K562 (cell line): Measurements from ENCODE around the gene TCF12. TPM values are rescaled to one million over a fixed set of nuclear protein-coding genes. Genes with fewer than 3 reads are reported as not detected.

Experiments
- ATAC-seq: fragments of 200-7000 bp; cut with Tn5 transposase; 3 replicates; pipeline ENCODE4 v1.9.1; 2020; ENCODE audit warnings: moderate library complexity
- BruUV-seq: library from RNA; stranded (reverse); fragments of 400-500 nt; replicated peaks from 2 replicates; lab custom pipeline; 2021; lab: Mats Ljungman, UMichigan
- CTCF ChIA-PET: fragments of 300-600 bp; formaldehyde crosslinking; extraction: SDS; loops from one replicate; lab custom pipeline; 2021; ENCODE audit warnings: low intra/inter-chr PET ratio; lab: Yijun Ruan, JAX
- POLR2A ChIA-PET: fragments of 300-600, 350-650 bp; sonication (Branson Sonifier 250); formaldehyde crosslinking; extraction: SDS; loops from one replicate; lab custom pipeline; 2021; ENCODE audit warnings: antibody characterized with exemption, inconsistent platforms; lab: Yijun Ruan, JAX
- DNase-seq, 4 experiments: peaks; one replicate each; pipeline versions ENCODE4 v3.0.0 to v3.0.0-alpha.2; 2011 to 2018; ENCODE audit warnings: low spot score in 3 of 4, mixed read lengths in 3 of 4; ENCODE audit errors: extremely low read depth in 1 of 4
- FAIRE-seq: peaks from 2 replicates; lab custom pipeline; 2011; peaks lifted over from hg19 to GRCh38; lab: Jason Lieb, UNC
- H2AFZ ChIP-seq: 2 replicates; pipeline ENCODE4 v1.6.0; 2011; ENCODE audit warnings: low read depth, low read length, control low read depth, inconsistent platforms
- H3K27ac ChIP-seq: fragments of 200-600 bp; 3 replicates; pipeline ENCODE4 v1.8.0; 2011; ENCODE audit warnings: low read depth, mild to moderate bottlenecking, control low read depth, inconsistent platforms, low read length, moderate library complexity, mixed read lengths; ENCODE audit errors: extremely low read depth
- H3K27me3 ChIP-seq, 2 experiments: fragments of 300-600 bp in 1 of 2; 2 replicates in 1 of 2; 3 replicates in 1 of 2; pipeline versions ENCODE4 v1.6.0 to v1.8.0; 2011; ENCODE audit warnings: inconsistent platforms in 2 of 2, low read length in 2 of 2, mild to moderate bottlenecking in 1 of 2, mixed read lengths in 1 of 2, moderate library complexity in 1 of 2; ENCODE audit not compliant: control insufficient read depth in 2 of 2, insufficient read depth in 2 of 2
- H3K36me3 ChIP-seq: fragments of 300-600 bp; 3 replicates; pipeline ENCODE4 v1.8.0; 2011; ENCODE audit warnings: mild to moderate bottlenecking, low read length, inconsistent platforms; ENCODE audit not compliant: control insufficient read depth, insufficient read depth
- H3K4me1 ChIP-seq, 2 experiments: fragments of 200-600 bp in 1 of 2; replicated peaks in 1 of 2; 2 replicates in 1 of 2; 3 replicates in 1 of 2; pipeline versions ENCODE4 v1.5.1 to v1.8.0; 2011; ENCODE audit warnings: inconsistent platforms in 2 of 2, low read length in 2 of 2, mild to moderate bottlenecking in 1 of 2, mixed read lengths in 1 of 2, moderate library complexity in 1 of 2; ENCODE audit not compliant: control insufficient read depth in 2 of 2, insufficient read depth in 2 of 2
- H3K4me2 ChIP-seq: 2 replicates; pipeline ENCODE4 v1.6.1; 2011; ENCODE audit warnings: low read length, control low read depth, inconsistent platforms, mixed read lengths; ENCODE audit not compliant: insufficient read depth
- H3K4me3 ChIP-seq: fragments of 200-600 bp; sonication (generic), shearing (Covaris generic); 2 replicates; pipeline ENCODE4 v1.5.1; 2016; ENCODE audit warnings: control low read depth, inconsistent platforms
- H3K79me2 ChIP-seq: fragments of 200-600 bp; 3 replicates; pipeline ENCODE4 v1.8.0; 2011; ENCODE audit warnings: low read length, inconsistent platforms; ENCODE audit not compliant: control insufficient read depth, insufficient read depth
- H3K9ac ChIP-seq, 2 experiments: 2 replicates each; pipeline versions ENCODE4 v1.6.0 to v1.6.1; 2011; ENCODE audit warnings: low read depth in 2 of 2, low read length in 2 of 2, control low read depth in 1 of 2, inconsistent platforms in 1 of 2, mild to moderate bottlenecking in 1 of 2, mixed read lengths in 1 of 2; ENCODE audit not compliant: insufficient read depth in 1 of 2
- H3K9me1 ChIP-seq: one replicate; pipeline ENCODE4 v1.6.0; 2011; ENCODE audit warnings: inconsistent platforms, mild to moderate bottlenecking, low read length, moderate library complexity; ENCODE audit not compliant: control insufficient read depth, insufficient read depth
- H3K9me3 ChIP-seq: replicated peaks from 2 replicates; pipeline ENCODE4 v1.5.1; 2011; ENCODE audit warnings: low read depth, low read length, inconsistent platforms; ENCODE audit not compliant: control insufficient read depth, insufficient read depth
- H4K20me1 ChIP-seq: replicated peaks from 2 replicates; pipeline ENCODE4 v1.6.1; 2011; ENCODE audit warnings: low read length, inconsistent platforms, mixed read lengths; ENCODE audit not compliant: control insufficient read depth, insufficient read depth
- ATF1 ChIP-seq, 2 experiments: fragments of 450-650 bp in 1 of 2; IDR thresholded peaks; 2 replicates each; pipeline ENCODE4 v1.6.1; 2016; ENCODE audit warnings: missing compliant biosample characterization in 1 of 2, missing genetic modification characterization in 1 of 2
- CREM ChIP-seq: IDR thresholded peaks from 2 replicates; pipeline ENCODE4 v1.6.1; 2014; ENCODE audit warnings: antibody characterized with exemption, low read depth
- EP400 ChIP-seq: fragments of 450-650 bp; IDR thresholded peaks from 2 replicates; pipeline ENCODE4 v1.6.1; 2017; ENCODE audit warnings: antibody characterized with exemption, mild to moderate bottlenecking, moderate library complexity
- FOXK2 ChIP-seq, 2 experiments: fragments of 450-650 bp; IDR thresholded peaks in 1 of 2; conservative IDR thresholded peaks in 1 of 2; 2 replicates each; pipeline ENCODE4 v1.6.1; 2016; ENCODE audit warnings: low read depth in 2 of 2, mild to moderate bottlenecking in 1 of 2
- HNRNPUL1 ChIP-seq: fragments of 200-400 bp; formaldehyde crosslinking; IDR thresholded peaks from 2 replicates; pipeline ENCODE4 v1.6.1; 2017; ENCODE audit warnings: low read length
- MNT ChIP-seq, 2 experiments: fragments of 450-650 bp; conservative IDR thresholded peaks; 2 replicates each; pipeline ENCODE4 v1.6.1; 2017; ENCODE audit warnings: mild to moderate bottlenecking in 2 of 2, moderate library complexity in 2 of 2
- NCOA1 ChIP-seq: fragments of 450-650 bp; IDR thresholded peaks from 2 replicates; pipeline ENCODE4 v1.6.1; 2016; ENCODE audit warnings: low read depth
- TBL1XR1 ChIP-seq, 2 experiments: IDR thresholded peaks; 2 replicates each; pipeline ENCODE4 v1.6.1; 2012; ENCODE audit warnings: improper control_type of control experiment in 2 of 2, low read length in 2 of 2, mild to moderate bottlenecking in 1 of 2
- ZBTB11 ChIP-seq, 3 experiments: fragments of 200-800 bp in 1 of 3; fragments of 250-450 bp in 1 of 3; fragments of 450-650 bp in 1 of 3; sonication (Bioruptor Pico) in 1 of 3; sonication (Bioruptor generic) in 1 of 3; formaldehyde crosslinking in 1 of 3; IDR thresholded peaks; 2 replicates each; pipeline versions ENCODE4 v1.6.1 to v1.8.0; 2016 to 2022; ENCODE audit warnings: mild to moderate bottlenecking in 2 of 3, missing genetic modification characterization in 2 of 3, missing compliant biosample characterization in 1 of 3, moderate library complexity in 1 of 3
- ZFPM2 ChIP-seq: fragments of 250-450 bp; sonication (Bioruptor Pico); IDR thresholded peaks from 2 replicates; pipeline ENCODE4 v1.5.1; 2022; ENCODE audit warnings: mild to moderate bottlenecking
- WGBS: fragments of 100-300 bp; shearing (Covaris generic); methylation state at CpG from one replicate; pipeline ENCODE4 v1.1.6; 2016; ENCODE audit warnings: low coverage, mixed read lengths; ENCODE audit not compliant: insufficient coverage; ENCODE audit errors: missing lambda C conversion rate; 5-methylcytosine and 5-hydroxymethylcytosine counted together
- in situ Hi-C: fragments of 300-500 bp; cut with MboI; formaldehyde crosslinking; loops from 4 replicates; pipeline ENCODE4 v1.15.0; 2018; ENCODE audit warnings: inconsistent platforms, mixed read lengths
- intact Hi-C: fragments of 100-400 bp; cut with micrococcal nuclease; formaldehyde crosslinking; loops from 2 replicates; pipeline ENCODE4 v1.14.2; 2022
- polyA plus RNA-seq, 8 experiments: library from polyadenylated mRNA; depleted of rRNA in 4 of 8; stranded (reverse) in 5 of 8; unstranded in 3 of 8; fragments of >200 nt; fragmentation: Nextera tagmentation in 2 of 8; fragmentation: Illumina TruSeq in 1 of 8; extraction: Ambion mirVana in 2 of 8; extraction: Trizol in 1 of 8; gene quantifications; 2 replicates each; pipeline versions ENCODE4 v1.2.1 to v1.2.3, GENCODE V29; 2011 to 2014; ENCODE audit warnings: inconsistent platforms in 1 of 8, missing spikeins in 1 of 8
- total RNA-seq, 7 experiments: library from RNA; depleted of rRNA in 6 of 7; stranded (reverse); fragments of >200 nt in 6 of 7; fragmentation: Illumina TruSeq in 2 of 7; extraction: Trizol in 2 of 7; gene quantifications; 2 replicates each; pipeline versions ENCODE4 v1.2.1 to v1.2.3, GENCODE V29; 2011 to 2021; ENCODE audit warnings: low replicate concordance in 1 of 7
- TF ChIP-seq, protein P1 (sequence below), 2 experiments: fragments of 450-650 bp in 1 of 2; sonication (generic) in 1 of 2; formaldehyde crosslinking in 1 of 2; IDR thresholded peaks in 1 of 2; conservative IDR thresholded peaks in 1 of 2; 2 replicates each; pipeline versions ENCODE4 v1.6.1 to v1.8.1; 2016 to 2023; ENCODE audit warnings: mild to moderate bottlenecking in 2 of 2, moderate library complexity in 2 of 2, inconsistent platforms in 1 of 2, missing genetic modification reagents in 1 of 2

The TCF12 gene
- total and polyA plus RNA-seq, 9 of the 15 experiments (the other 6 are each of a cell fraction or from before 2014, with no cell fraction given), result 10.5 to 132 (median 52.9) TPM

DNA sequence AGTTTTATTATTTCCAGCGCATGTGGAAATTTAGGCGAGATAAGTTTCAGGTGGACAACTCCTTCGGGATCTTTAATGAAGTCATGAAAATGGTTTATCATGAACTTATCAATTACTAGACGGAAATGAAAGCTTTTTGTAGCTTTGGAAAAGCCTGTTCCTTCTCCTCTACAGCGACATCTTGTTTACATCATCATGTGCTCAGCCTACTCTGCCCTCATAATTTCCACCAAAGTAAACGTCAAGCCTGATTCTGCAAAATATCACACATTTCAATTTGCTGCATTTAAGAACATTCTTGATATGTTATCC lies 393.5 kb downstream of the TCF12 start:
- peak overlapping the region; percentile 57 for H3K4me2 ChIP-seq
- ATAC-seq, result peak; percentile 51

More for the DNA sequence above, 393.5 kb downstream of the TCF12 start:
- in situ Hi-C loops, result loop anchor here (25.0 kb wide), 1 partner anchor 825 kb away; no protein-coding TSS in a partner anchor
- H3K9me3 ChIP-seq, result no peaks in the 10 kb centered on the region
- H3K27ac ChIP-seq, result peak overlapping the region; percentile 74
- TF ChIP-seq ATF1 (CRISPR knock-in tag; IDR thresholded peaks at IDR 0.05), result no peak
- TF ChIP-seq ATF1 (tag; IDR thresholded peaks at IDR 0.05), result peak; percentile 33; the same call in 1 of the 2 replicates
- no peak for TF ChIP-seq ZFPM2 (CRISPR knock-in tag)
- TF ChIP-seq MNT (conservative IDR thresholded peaks at IDR 0.05), result peak in 1 of 2 experiments; percentile 52; a peak in 3 of 4 replicates
- no peak for TF ChIP-seq HNRNPUL1
- 0 out of 2 replicates have a peak, but pooled peaks have one; percentile 13 for TF ChIP-seq CREM
- TF ChIP-seq TBL1XR1 (IDR thresholded peaks at IDR 0.05; ENCODE audit: low read length in 2 of 2), result no peak
- peak in 1 of 3 experiments; percentile 48; a peak in 1 of 6 replicates for TF ChIP-seq ZBTB11 (CRISPR knock-in tag; IDR thresholded peaks at IDR 0.05)
- peak; percentile 37; the same call in 1 of the 2 replicates for TF ChIP-seq EP400
- TF ChIP-seq FOXK2 (conservative IDR thresholded peaks at IDR 0.05 in 1 of 2, IDR thresholded peaks at IDR 0.05 in 1 of 2; ENCODE audit: low read depth in 2 of 2), result peak; percentile 74 to 75
- 0 out of 2 replicates have a peak, but pooled peaks have one; percentile 23 for TF ChIP-seq NCOA1
- TF ChIP-seq, protein P1, sequence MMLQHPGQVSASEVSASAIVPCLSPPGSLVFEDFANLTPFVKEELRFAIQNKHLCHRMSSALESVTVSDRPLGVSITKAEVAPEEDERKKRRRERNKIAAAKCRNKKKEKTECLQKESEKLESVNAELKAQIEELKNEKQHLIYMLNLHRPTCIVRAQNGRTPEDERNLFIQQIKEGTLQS (IDR thresholded peaks at IDR 0.05), result peak; percentile 48; the same call in 1 of the 2 replicates
- TF ChIP-seq, protein P1 (CRISPR knock-in tag; conservative IDR thresholded peaks at IDR 0.05), result no peak
- TF ChIP-seq, all 486 proteins: peak for 8
- peak overlapping the region; percentile 92 for H2AFZ ChIP-seq
- peaks cover 22 to 26% of the 10 kb centered on the region in 2 experiments for H3K4me1 ChIP-seq
- no peaks in the 10 kb centered on the region for H3K27me3 ChIP-seq
- no peak overlapping the region for H3K4me3 ChIP-seq
- no peak for DNase-seq
- no peak for FAIRE-seq
- WGBS, result 37% methylated on average over 6 of the region's 6 CpGs
- intact Hi-C loops, result no loop called here
- H4K20me1 ChIP-seq, result no peaks in the 10 kb centered on the region
- H3K79me2 ChIP-seq, result no peaks in the 10 kb centered on the region
- CTCF ChIA-PET, result no interaction called here
- no peaks in the 10 kb centered on the region for H3K36me3 ChIP-seq
- no peaks in the 10 kb centered on the region for H3K9me1 ChIP-seq
- POLR2A ChIA-PET, result interaction anchor here (0.6 to 1.5 kb wide), 5 partner anchors 10 to 340 kb away, joined by 3 to 6 read pairs (median 3); no protein-coding TSS in a partner anchor
- BruUV-seq, result no TSS peak
- H3K9ac ChIP-seq, result peak overlapping the region in 1 of 2 experiments; percentile 47; a peak in 1 of 4 replicates
